Tibial nerve (tissue), 4 donors: Measurements from ENCODE around the gene ZSCAN30. TPM values are rescaled to one million over a fixed set of nuclear protein-coding genes. Genes with fewer than 3 reads are reported as not detected.
"Not testable (repeated sequence)": the region's sequence is repeated elsewhere in the genome, so short reads cannot be mapped to it uniquely, and the experiment has no call there.

Experiments
- DNase-seq, 2 donors: peaks; one replicate each; pipeline ENCODE4 v3.0.0-alpha.2; 2019; ENCODE audit warnings: low spot score in 2 of 2
- H3K27ac ChIP-seq, 4 donors: fragments of 200-600 bp; sonication (generic) in 3 of 4; one replicate each; pipeline ENCODE4 v1.5.1; 2017 to 2019; ENCODE audit warnings: mild to moderate bottlenecking in 1 of 4
- H3K27me3 ChIP-seq, 2 donors: fragments of 200-600 bp; sonication (generic) in 1 of 2; one replicate each; pipeline versions ENCODE4 v1.5.1 to v1.6.0; 2017 to 2019
- H3K36me3 ChIP-seq, 3 donors: fragments of 200-600 bp; sonication (generic); one replicate each; pipeline ENCODE4 v1.5.1; 2018 to 2019
- H3K4me1 ChIP-seq, 4 donors: fragments of 200-600 bp; sonication (generic) in 3 of 4; one replicate each; pipeline ENCODE4 v1.5.1; 2017 to 2019
- H3K4me3 ChIP-seq, 4 donors: fragments of 200-600 bp; sonication (generic) in 3 of 4; one replicate each; pipeline ENCODE4 v1.5.1; 2017 to 2019; ENCODE audit warnings: mild to moderate bottlenecking in 1 of 4, moderate library complexity in 1 of 4
- H3K9me3 ChIP-seq, 4 donors: fragments of 200-600 bp; sonication (generic) in 3 of 4; one replicate each; pipeline ENCODE4 v1.5.1; 2017 to 2019
- CTCF ChIP-seq, 5 experiments: fragments of 200-600 bp in 3 of 5; fragments of 450-650 bp in 2 of 5; sonication (generic) in 3 of 5; IDR thresholded peaks; one replicate each; pipeline ENCODE4 v1.5.1; 2016 to 2019; ENCODE audit warnings: antibody characterized with exemption in 5 of 5, mild to moderate bottlenecking in 3 of 5, moderate library complexity in 2 of 5
- EP300 ChIP-seq, 2 donors: sonication (generic); formaldehyde crosslinking; IDR thresholded peaks; one replicate each; pipeline ENCODE4 v1.6.1; 2017; ENCODE audit warnings: antibody characterized with exemption in 2 of 2, mild to moderate bottlenecking in 1 of 2
- POLR2A ChIP-seq, 2 donors: fragments of 450-650 bp; IDR thresholded peaks; one replicate each; pipeline ENCODE4 v1.6.1; 2017; ENCODE audit warnings: antibody characterized with exemption in 2 of 2, mild to moderate bottlenecking in 2 of 2, moderate library complexity in 2 of 2
- WGBS, 2 donors: methylation state at CpG; one replicate each; pipeline ENCODE4 v1.1.5; 2018; 5-methylcytosine and 5-hydroxymethylcytosine counted together
- total RNA-seq, 4 donors: library from RNA; depleted of rRNA; stranded (reverse); fragments of >200 nt; gene quantifications; one replicate each; pipeline ENCODE4 v1.1.0, GENCODE V29; 2016

The ZSCAN30 gene
- total RNA-seq, 4 donors from 2014 or later = 26.6 to 46.7 (median 32.5) TPM

GRCh38 chr18:35236571-35237363, 53.3 kb downstream of the ZSCAN30 start:
- no peaks in the 10 kb centered on the region for H3K36me3 ChIP-seq
- no peak for DNase-seq
- no peak overlapping the region for H3K27ac ChIP-seq
- TF ChIP-seq EP300 (IDR thresholded peaks at IDR 0.05) (no peak), POLR2A (IDR thresholded peaks at IDR 0.05) (no peak), CTCF (IDR thresholded peaks at IDR 0.05) (no peak)
- H3K4me1 ChIP-seq = peaks cover 0 to 6% (median 2%) of the 10 kb centered on the region in 4 donors
- H3K4me3 ChIP-seq = no peak overlapping the region
- 85 to 95% methylated on average over 1 of the region's 1 CpG for WGBS, 2 donors
- H3K9me3 ChIP-seq = no peaks in the 10 kb centered on the region
- no peaks in the 10 kb centered on the region for H3K27me3 ChIP-seq

DNA sequence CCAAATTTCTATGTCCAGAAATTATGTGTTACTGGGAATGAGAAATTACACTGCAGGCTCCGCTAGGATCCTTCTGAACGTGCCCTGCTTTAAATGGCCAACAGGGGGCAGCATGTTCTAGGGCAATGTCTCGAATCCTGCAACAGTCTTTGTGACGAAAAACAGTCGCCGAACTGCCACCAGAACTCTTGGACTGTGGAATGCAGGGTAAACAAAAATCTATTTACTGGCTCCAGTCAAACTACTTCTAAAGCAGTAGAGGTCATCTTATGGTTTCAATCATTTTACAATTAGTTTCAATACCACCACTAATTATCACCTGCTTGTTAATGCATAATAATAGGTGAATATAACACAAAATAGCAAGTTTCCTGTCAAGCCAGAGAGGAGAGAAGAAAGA, 59.0 kb downstream of the ZSCAN30 start:
- Histone ChIP-seq H3K4me1 (no peaks in the 10 kb centered on the region), H3K9me3 (no peaks in the 10 kb centered on the region), H3K4me3 (no peak overlapping the region), H3K27ac (peak overlapping the region in 1 of 4 donors; percentile 46), H3K27me3 (no peaks in the 10 kb centered on the region), H3K36me3 (no peaks in the 10 kb centered on the region)
- WGBS, 2 donors = 1 to 3% methylated on average over 6 of the region's 6 CpGs
- peak; percentile 67 to 90 for DNase-seq
- TF ChIP-seq EP300 (IDR thresholded peaks at IDR 0.05) = no peak
- no peak for TF ChIP-seq POLR2A (IDR thresholded peaks at IDR 0.05)
- peak; percentile 67 to 91 (median 89) for TF ChIP-seq CTCF (IDR thresholded peaks at IDR 0.05)

DNA sequence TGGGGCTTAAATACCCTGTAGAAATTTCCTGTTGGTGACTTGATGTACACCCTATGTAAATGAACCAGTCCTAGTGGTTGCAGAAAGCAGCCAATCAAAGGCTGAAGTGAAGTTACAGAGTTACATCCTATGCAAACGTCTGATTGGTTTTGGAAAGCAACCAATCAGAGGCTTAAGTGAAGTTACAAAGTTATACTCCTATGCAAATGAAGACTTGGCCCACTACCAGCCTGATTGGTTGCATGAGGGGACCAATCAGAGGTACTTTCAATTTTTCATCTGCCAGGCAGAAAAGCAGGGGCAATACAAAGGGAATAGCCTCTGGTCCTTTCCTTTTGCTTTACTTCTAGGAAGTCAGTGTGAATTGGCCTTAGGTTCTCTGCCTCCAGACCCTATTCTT, 62.8 kb downstream of the ZSCAN30 start:
- H3K4me3 ChIP-seq = no peak overlapping the region
- TF ChIP-seq CTCF (IDR thresholded peaks at IDR 0.05) (no peak), EP300 (IDR thresholded peaks at IDR 0.05) (no peak), POLR2A (IDR thresholded peaks at IDR 0.05) (no peak)
- no peaks in the 10 kb centered on the region for H3K27me3 ChIP-seq
- H3K36me3 ChIP-seq = no peaks in the 10 kb centered on the region
- H3K4me1 ChIP-seq = no peaks in the 10 kb centered on the region
- DNase-seq = no peak
- H3K9me3 ChIP-seq = no peaks in the 10 kb centered on the region
- WGBS, 2 donors = 65 to 89% methylated on average over 1 of the region's 1 CpG
- H3K27ac ChIP-seq = no peak overlapping the region

DNA sequence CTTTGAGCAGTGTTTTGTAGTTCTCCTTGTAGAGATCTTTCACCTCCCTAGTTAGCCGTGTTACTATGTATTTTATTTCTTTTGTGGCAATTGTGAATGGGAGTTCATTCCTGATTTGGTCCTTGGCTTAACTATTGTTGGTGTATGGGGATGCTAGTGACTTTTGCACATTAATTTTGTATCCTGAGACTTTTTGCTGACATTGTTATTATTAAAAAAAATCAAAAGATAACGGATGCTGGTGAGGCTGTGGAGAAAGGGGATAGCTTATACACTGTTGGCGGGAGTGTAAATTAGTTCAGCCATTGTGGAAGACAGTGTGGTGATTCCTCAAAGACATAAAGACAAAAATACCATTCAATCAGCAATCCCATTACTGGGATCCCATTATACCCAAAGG, 66.2 kb downstream of the ZSCAN30 start:
- Histone ChIP-seq H3K27me3 (no peaks in the 10 kb centered on the region), H3K9me3 (no peaks in the 10 kb centered on the region), H3K4me3 (no peak overlapping the region), H3K27ac (no peak overlapping the region), H3K36me3 (no peaks in the 10 kb centered on the region), H3K4me1 (no peaks in the 10 kb centered on the region)
- no peak for TF ChIP-seq EP300 (IDR thresholded peaks at IDR 0.05)
- TF ChIP-seq CTCF (IDR thresholded peaks at IDR 0.05) = no peak
- no peak for TF ChIP-seq POLR2A (IDR thresholded peaks at IDR 0.05)
- no peak for DNase-seq
- 91% methylated on average over 3 of the region's 3 CpGs for WGBS, 2 donors

- Histone ChIP-seq H3K4me1 (no peaks in the 10 kb centered on the region), H3K27me3 (no peaks in the 10 kb centered on the region), H3K4me3 (no peak overlapping the region), H3K9me3 (no peaks in the 10 kb centered on the region), H3K27ac (no peak overlapping the region), H3K36me3 (no peaks in the 10 kb centered on the region)
- no peak for DNase-seq
- TF ChIP-seq CTCF (IDR thresholded peaks at IDR 0.05) (no peak), POLR2A (IDR thresholded peaks at IDR 0.05) (no peak), EP300 (IDR thresholded peaks at IDR 0.05) (no peak)
- 77 to 80% methylated on average over 6 of the region's 6 CpGs for WGBS, 2 donors
Observed at GRCh38 chr18:35220424-35220823, 69.6 kb downstream of the ZSCAN30 start.

GRCh38 chr18:35219331-35219730, 70.7 kb downstream of the ZSCAN30 start:
- 75% methylated on average over 4 of the region's 4 CpGs for whole genome bisulfite sequencing, 2 donors
- not testable (repeated sequence) for H3K36me3 ChIP-seq, H3K27me3 ChIP-seq, H3K9me3 ChIP-seq, H3K4me1 ChIP-seq, H3K4me3 ChIP-seq, DNase-seq, H3K27ac ChIP-seq

- H3K9me3 ChIP-seq, H3K4me1 ChIP-seq, DNase-seq, H3K36me3 ChIP-seq, H3K27me3 ChIP-seq, H3K4me3 ChIP-seq, H3K27ac ChIP-seq: not testable (repeated sequence)
- WGBS, 2 donors = 83 to 85% methylated on average over 10 of the region's 10 CpGs
Observed at GRCh38 chr18:35216611-35217010, 73.4 kb downstream of the ZSCAN30 start.
